UCSD-AML1 (cell line): ENCODE data around the gene PHC2.

ENCODE experiments used
- DNase-seq: peaks from one replicate; lab custom pipeline; 2025; ENCODE audit not compliant: unreplicated experiment; lab: John Stamatoyannopoulos, UW

PHC2 gene

DNA sequence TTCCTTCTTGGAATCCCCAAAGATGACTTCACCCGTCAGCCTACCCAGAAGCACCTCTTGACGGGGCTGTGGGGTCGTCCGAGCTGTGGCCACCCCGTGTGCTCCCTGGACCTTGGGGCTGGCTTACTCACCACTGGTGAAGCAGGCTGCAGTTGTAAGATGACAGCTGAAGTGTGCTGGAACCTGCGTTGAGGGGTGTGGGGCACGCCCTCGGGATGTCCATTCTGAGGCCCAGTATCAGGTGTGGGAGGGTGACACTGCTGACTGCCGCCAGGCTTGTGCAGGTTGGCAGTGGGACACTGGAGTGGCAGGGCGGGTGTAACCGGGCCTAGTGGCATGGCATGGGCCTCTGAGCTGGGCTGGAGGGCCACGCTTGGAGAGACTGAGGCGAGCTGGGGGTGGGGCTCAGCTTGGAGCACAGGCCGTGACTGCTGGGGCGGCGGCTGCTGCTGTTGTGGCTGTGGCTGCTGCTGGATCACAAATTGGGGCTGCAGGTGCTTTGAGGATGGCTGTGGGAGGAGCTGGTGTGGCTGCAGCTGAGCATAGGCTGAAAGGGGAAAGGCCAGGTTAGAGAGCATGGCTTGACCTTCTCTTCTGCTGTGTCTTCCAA lies 76.1 kb downstream of the PHC2 start:
- no peak for DNase-seq

DNA sequence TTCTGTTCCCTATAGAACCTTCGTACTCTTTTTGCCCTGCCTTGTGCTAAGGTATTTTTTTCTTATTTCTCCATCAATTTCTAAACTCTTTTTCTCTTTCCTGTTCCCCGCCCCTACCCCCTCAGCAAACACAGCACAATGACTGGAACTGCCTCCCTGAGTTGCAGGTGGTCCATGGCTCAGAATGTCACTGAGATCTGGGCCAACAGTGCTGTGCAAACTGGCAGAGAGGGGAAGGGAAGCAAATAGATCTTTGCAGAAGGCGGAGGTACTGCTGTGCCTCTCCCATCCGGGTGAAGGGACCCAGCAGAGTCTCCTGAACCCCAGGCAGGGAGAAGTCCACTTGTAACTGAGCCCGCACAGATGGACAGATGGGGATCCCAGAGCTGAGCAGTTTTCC lies 77.4 kb downstream of the PHC2 start:
- DNase-seq: no peak

DNA sequence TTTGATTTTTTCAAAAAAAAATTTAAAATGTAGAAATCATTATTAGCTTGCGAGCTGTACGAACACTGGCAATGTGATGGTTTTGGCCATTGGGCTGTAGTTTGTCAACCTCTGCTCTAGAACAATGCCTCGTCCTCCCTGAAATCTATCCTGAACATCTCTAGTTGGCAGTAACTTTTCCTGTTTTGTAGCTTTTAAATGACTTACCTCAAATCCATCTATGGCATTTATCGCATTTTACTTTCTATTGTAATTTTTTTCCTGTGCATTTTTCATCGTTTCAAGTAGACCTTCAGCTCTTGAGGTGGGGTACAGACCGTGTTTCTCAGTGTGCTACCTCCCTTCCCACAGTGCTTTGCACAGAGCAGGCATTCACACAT lies 79.6 kb downstream of the PHC2 start:
- no peak for DNase-seq

DNA sequence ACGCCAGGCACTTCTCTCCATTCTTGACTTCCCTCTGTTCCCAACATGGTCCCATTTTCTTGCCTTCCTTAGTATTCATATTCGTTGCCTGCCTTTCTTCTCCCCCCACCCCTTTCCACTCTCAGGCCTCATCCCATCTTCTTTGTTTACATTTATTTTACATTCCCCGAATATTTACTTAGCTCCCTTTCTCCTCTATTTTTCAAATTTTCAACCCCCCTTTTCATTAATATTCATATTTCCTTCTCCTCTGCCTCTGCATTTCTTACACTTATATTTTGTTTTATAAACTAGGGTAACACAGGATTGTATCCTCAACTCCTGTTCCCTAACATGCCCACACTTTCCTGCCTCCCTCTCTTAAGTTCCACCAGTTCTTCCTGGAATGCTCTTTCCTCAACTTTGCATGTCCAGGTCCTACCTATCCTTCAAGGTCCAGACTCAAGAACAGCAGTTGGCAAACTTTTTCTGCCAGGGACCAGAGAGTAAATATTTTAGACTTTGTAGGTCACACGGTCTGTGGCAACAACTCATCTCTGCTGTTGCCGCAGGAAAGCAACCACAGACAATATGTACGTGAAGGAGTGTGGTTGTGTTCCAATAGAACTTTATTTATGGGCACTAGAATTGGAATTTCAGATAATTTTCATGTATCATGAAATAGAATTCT lies 80.1 kb downstream of the PHC2 start:
- no peak for DNase-seq

DNA sequence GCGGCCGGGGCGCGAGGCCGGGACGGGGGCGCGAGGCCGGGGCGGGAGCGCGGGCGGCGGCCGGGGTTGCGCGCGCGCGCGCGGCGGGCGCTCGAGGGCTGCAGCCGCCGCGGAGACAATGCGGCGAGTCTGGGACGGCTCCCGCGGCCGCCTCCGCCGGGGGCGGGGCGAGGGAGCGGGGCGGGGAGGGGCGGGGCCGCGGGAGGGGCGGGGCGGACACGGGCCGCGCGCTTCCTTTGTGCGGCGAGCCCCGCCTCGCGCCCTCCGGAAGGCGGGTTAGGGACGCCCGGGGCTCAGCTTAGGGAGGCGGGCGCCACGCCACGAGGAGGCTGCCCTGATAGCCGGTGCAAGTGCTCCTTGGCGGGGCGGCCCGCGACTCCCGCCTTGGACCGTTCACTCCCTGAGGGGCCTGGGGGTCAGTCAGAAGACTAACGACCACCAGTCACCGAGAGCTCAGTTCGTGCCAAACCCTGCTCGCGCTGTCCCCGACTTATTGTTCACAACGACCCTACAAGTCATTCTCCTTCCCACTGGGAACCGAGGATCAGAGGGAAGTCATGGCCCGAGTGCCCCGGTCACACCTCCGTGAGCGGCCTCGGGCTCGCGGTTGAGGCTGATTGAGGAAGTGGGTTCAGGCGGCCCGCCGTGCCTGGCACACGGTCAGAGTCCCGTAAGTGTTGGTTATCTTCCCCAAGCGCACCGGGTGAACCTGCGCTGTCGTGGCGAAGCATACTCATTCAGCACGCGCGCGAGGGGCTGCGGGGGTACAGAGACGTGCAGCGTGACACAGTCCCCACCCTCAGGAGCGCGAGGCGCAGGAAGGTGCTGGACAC lies 80.9 kb downstream of the PHC2 start:
- peak; percentile 87 for DNase-seq

DNA sequence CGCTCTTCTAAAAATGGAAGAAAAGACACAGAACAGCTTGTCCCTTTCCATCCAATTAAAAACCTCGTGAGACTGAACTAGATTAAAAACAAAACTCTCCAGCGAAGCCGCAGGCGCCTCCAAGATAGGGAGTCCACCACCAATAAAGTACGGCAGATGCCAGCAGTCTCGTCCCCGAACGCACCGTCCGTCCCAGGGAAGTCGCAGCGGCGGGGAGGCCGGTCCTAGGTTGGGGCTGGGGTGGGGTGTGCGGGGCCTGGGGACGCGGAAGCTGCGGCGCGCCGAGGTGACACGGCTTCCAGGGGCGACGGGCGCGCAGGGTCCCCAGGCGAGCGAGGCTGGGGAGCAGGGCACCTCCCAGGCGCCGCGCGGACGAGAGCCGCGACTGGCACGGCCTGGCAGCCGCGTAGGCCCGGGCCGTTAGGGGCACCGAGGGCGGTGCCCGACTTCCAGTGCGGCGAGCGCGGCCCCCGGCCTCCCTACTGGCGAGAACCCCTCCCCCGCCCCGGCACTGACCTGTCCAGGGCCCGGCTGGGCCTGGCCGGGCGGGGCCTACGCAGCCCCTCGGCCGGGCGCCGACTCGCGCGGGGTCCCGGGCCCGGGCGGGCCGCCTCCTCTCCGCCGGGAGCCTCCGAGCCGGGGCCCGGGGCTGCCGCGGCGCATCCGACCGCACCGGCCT lies 81.7 kb downstream of the PHC2 start:
- DNase-seq: peak; percentile 43

DNA sequence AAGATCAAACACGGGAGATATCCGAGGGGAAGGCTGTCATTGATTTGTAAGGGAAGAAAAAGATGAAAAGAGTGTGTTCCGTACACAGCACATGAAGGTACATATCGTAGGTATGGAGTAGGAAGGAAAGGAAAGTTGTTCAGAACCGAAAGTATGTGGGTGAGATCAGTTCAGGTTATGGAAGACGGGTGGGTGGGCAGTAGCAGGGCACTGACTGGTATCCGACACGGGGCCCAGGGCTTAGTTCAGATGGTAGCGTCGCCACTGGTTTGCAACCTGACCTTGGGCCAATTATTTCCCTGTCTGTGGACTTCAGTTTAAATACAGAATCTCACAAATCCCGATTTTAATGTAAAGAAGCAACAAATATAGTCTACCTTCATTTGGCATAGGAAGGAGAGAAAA lies 82.2 kb downstream of the PHC2 start:
- no peak for DNase-seq

DNA sequence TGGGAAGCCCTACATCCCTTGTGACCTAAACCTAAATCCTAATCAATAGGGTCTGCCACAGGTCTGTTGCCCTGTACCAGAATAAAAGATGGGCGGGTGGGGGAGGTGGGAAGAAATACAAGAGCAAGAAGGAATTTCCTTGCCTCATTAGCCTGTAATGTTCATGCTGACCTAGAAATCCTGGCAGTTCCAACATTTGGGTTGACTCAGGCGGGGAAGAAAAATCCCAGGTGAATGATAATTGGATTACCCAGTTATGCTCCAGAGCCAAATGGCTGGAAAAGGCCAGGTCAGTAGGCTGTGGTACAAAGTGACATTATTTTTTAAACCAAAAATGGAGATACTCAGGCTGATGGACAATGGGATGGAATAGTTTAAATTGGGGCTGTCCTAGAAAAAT lies 82.7 kb downstream of the PHC2 start:
- no peak for DNase-seq

DNA sequence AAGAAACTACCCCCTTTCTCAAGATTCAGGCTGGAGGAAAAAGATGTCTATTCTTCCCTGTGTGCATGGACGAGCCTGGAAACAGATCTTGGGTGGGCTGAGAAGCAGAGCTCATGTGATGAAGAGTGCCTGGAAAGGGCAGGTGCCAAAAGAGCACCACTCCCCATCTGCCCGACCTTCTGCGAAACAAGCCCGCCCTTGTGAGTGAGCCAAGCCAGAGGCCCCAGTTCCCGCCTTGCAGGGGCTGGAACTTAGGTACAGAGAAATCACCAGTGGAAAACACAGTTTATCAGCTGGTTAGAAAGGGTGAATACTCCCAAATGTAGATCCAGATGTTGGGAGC lies 83.3 kb downstream of the PHC2 start:
- no peak for DNase-seq

DNA sequence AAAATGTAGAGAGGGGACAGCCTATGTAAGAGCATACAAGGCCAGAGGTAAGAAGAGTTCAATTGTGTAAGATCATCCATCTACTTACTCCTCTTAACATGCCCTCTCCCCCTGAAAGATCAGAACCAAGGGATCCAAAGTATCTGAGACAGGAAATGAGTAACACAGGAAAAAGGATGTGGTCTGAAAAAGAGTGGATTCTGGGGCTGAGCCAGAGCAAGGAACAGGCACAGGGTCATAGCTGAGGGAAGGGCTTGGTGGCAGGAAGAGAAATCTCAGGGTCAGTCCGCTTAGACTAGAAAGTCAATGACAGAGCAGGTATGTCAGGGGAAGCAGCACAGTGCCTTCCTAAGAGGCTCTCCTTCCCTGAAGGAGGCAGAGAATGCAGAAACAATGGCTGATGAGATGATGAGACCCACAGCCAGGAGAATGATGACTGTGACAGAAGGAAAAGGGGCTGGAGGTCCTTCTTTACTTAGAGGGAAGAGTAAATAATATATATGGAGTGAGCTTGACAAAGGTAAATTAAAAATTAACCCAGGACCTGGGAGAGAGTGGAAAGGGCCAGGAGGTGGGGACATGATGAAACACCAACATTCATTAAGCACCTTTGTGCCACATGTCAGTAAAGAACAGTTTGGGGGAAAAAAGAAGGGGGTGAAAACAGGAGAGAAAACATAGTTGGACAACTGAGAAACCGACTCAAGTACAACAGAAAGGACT lies 83.8 kb downstream of the PHC2 start:
- DNase-seq: peak; percentile 44

DNA sequence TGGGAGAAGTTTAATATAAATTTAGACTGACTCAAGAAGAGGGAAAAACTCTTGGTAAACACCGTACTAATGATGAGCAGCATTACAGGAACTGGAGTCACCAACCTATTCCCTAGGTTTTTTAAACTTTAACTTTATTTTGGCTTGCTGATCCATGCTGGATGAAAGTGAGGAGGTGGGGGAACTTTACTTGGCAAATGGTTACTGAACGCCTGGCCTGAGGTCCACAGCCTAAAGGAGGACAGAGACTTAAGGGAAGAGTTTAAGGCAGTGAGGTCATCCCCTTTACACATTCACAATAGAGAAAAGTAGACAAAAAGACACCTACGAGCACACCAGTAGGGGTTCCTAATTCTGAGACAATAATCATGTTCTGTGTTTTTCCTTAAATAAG lies 84.4 kb downstream of the PHC2 start:
- DNase-seq: no peak

DNA sequence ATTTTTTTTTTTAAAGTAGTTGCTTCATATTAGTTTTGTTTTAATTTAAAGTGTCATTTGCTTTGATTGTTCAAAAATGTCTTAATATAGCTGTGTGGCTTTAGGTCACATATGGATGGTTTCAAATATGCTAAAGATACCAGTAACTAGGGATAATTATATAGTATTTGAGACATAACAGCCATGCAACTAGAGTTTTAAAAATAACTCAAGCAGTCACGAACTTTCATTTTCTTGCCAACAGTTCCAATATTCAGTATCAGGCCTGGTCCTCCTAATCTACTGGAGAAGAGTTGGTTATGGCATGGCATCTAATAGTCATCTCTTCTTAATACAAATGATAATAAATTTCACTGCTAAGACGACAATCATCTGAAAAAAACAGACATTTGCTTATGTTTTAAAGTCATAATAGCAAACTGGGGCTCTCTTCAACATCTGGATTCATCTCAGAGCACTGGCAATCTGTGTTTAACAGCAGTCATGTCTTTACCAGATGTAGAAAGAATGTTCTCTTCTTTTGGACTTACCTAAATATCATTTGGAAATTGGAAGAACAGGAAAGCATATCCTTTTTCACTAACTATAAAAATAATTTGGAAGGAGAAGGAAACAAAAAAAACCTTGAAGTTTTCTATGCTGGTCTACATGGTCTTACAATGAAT lies 85.9 kb downstream of the PHC2 start:
- DNase-seq: no peak

DNA sequence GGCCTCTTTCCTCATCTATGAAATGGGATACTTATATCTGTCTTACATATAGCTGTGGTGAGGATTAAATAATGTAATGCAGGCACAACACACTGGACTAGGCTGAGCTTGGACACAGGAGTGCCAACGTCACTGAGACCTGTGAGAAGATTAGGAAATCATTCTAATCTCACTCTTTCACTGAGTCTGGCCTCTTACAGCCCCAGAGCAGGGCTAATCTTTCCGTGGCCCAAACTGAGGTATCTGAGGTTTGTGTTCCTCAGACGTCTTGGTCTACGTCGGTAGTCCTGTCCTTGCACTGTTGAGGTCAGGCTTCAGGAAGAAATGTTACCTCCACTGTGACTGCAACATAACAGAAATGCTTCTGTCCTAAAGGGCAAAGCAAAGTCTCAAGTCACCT lies 87.4 kb downstream of the PHC2 start:
- no peak for DNase-seq

DNA sequence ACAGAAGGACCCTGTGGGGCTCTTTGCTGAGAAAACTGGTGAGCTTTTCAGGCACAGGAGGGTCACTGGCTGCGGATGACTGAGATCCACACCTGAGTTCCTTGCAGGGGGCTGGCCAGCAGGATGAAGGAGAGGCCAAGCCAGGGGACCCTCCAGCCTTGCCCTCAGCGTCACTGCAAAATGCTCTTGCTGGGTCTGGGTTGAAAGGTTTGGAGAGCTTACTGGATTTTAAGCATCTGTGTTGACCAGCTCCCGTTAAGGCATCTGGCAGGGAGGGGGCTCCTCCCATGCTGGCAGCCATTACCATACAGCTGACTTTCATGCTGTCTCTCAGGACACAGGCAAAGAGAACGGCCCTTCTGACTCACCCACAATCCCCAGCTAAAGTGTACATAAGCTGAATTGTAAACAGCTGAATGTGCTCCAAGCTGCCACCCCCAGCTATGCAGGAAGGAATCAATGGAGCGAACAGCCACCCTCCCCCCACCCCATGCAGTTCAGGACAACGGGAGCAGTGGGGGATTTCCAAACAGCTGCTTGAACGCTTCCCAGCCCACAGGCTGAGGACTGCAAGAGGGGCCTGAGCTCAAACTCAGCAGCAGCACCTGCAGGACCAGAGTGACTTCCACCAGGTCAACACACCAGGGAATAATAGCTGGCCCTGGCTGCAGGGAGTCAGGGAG lies 88.7 kb downstream of the PHC2 start:
- no peak for DNase-seq

DNA sequence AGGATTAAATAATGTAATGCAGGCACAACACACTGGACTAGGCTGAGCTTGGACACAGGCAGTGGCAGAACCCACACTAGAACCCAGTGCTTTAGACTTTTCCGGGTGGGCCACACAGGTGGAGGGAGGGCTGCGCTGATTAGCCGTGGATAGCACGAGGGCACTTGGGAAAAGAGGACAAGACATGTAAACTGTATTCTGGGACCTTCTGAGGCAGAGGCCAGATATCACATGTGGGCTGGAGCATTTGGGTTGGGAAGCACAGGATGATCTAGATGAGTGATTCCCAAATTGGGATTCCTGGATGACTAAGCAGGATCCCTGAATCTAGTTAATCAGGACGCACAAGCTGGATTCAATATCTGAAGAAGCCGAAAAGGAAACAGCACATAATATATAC lies 89.7 kb downstream of the PHC2 start:
- no peak for DNase-seq

DNA sequence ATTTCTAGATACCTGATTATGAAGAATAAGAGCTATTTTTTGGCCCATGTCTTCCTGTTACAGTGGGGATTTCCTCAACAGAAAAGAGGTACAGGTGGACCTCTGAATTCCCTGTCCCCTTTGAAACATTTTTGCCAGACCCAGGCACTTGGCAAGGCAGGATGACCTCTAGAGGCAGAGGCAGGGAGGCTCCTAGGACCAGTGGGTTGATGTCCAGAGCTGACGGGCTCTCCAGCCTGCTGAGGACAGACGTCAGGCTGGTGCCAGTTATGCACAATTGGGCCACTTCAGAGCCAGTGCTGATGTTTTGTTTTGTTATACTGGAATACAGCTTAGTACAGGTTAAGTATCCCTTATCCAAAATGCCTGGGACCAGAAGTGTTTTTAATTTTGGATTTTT lies 91.5 kb downstream of the PHC2 start:
- no peak for DNase-seq

DNA sequence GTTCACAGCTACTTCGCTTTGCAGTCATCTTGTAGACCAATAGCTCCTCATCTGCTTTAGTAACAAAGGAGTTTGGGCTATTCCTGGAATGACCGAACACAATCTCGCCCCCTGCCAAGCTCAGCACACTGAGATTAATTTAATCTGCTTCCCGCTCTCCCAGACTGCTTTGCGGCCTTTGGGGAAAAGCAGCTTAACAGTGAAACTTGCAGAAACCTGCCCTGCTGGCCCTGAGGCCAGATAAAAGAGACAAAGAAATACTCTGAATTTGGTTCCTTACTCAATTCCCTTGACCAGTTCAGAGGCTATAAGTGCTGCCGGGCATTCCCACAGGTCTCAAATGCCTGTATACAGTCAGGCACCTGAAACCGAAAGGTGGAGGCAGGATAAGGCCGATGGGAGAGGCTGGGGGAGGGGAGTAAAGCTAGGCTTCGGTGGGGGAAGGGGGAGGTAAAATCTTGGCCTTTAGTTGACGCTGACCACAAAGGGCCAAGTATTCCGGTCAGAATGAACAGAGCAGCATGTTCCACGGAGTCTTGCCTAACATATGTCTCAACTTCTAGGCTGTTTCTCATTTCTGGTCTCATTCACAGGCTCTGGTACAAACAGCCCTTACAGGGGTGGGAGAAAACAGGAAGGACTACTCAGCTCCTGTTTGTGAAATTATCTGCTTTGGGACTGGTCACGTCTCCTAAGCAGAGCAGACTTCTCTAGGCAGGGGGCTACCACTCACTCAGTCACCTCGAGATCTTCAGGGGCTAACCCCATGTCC lies 92.3 kb downstream of the PHC2 start:
- no peak for DNase-seq

DNA sequence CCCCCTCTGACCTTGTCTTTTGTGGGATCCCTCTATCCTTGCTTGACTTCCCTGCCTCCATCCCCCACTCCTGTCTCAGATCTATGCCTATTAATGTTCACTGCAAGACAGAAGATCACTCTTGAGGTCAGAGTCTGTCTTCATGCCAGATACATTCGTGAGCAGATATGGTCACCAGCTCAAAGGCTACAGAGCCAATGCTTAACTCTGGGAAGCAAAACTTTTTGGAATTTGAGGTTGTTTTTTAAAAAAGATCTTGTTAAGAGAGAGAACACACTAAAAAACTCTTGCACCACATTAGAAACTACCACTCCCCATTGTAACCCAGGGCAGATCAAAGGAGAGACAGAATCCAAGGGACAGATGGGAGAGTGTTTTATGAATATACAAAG lies 92.9 kb downstream of the PHC2 start:
- no peak for DNase-seq

DNA sequence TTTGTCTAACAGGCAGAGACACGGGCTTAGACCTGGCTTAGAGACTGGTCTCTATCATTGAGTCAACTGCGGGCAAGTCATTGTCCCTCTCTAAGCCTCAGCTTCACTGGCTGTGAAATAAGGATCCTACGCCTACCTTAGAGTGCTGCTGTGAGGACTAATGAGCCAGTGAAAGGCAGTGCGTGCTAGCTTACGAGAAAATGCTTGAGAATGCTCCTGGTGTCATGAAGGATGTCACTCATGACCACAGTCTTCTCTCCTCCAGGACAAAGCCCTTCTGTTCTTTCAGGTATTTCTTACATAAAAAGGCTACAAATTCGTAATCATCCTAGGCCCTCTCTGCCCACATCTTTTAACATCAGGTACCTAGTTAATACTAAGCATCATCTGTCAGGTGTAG lies 93.5 kb downstream of the PHC2 start:
- no peak for DNase-seq
